ENCODE measurements around the gene SYMPK.

Gene SYMPK

GRCh38 chr19:45781214-45782161 lies 81.5 kb downstream of the SYMPK start:
- no peak for DNase-seq (ENCODE audit: low spot score)

- peak; percentile 35 for DNase-seq (ENCODE audit: low spot score)
Observed at GRCh38 chr19:45780448-45781213, 82.3 kb downstream of the SYMPK start.

GRCh38 chr19:45780146-45780447 lies 82.8 kb downstream of the SYMPK start:
- no peak for DNase-seq (ENCODE audit: low spot score)

GRCh38 chr19:45779231-45780145 lies 83.5 kb downstream of the SYMPK start:
- peak; percentile 74 for DNase-seq (ENCODE audit: low spot score)

GRCh38 chr19:45778010-45778661 lies 84.8 kb downstream of the SYMPK start:
- DNase-seq (ENCODE audit: low spot score): no peak

- DNase-seq (ENCODE audit: low spot score): no peak
Observed at GRCh38 chr19:45777395-45777961, 85.5 kb downstream of the SYMPK start.

GRCh38 chr19:45774765-45775164 lies 88.2 kb downstream of the SYMPK start:
- DNase-seq (ENCODE audit: low spot score): no peak

GRCh38 chr19:45773384-45773783 lies 89.6 kb downstream of the SYMPK start:
- DNase-seq (ENCODE audit: low spot score): no peak

GRCh38 chr19:45772912-45773311 lies 90.0 kb downstream of the SYMPK start:
- DNase-seq (ENCODE audit: low spot score): no peak

- peak; percentile 28 for DNase-seq (ENCODE audit: low spot score)
Observed at GRCh38 chr19:45772130-45772840, 90.7 kb downstream of the SYMPK start.

GRCh38 chr19:45771311-45771933 lies 91.5 kb downstream of the SYMPK start:
- no peak for DNase-seq (ENCODE audit: low spot score)

- DNase-seq (ENCODE audit: low spot score): peak; percentile 94
Observed at GRCh38 chr19:45770192-45771101, 92.5 kb downstream of the SYMPK start.

- peak; percentile 24 for DNase-seq (ENCODE audit: low spot score)
Observed at GRCh38 chr19:45769821-45770191, 93.1 kb downstream of the SYMPK start.

GRCh38 chr19:45768984-45769782 lies 93.8 kb downstream of the SYMPK start, which contains the start of gene SIX5:
Gene SIX5 (minus strand): TSS chr19:45769252. CDS start chr19:45768844, 408 bp downstream.
- DNase-seq (ENCODE audit: low spot score): peak; percentile 88

- DNase-seq (ENCODE audit: low spot score): no peak
Observed at GRCh38 chr19:45768655-45768983, 94.3 kb downstream of the SYMPK start.

- DNase-seq (ENCODE audit: low spot score): peak; percentile 60
Observed at GRCh38 chr19:45767881-45768654, 94.9 kb downstream of the SYMPK start.

GRCh38 chr19:45767410-45767880 lies 95.5 kb downstream of the SYMPK start:
- peak; percentile 69 for DNase-seq (ENCODE audit: low spot score)

All from cerebellar cortex (tissue), 1 donor.